Myocyte (in vitro differentiated cells): Measurements from ENCODE around the gene RBBP4. TPM values are rescaled to one million over a fixed set of nuclear protein-coding genes. Genes with fewer than 3 reads are reported as not detected.
"Not testable (repeated sequence)": the region's sequence is repeated elsewhere in the genome, so short reads cannot be mapped to it uniquely, and the experiment has no call there.

Experiments
- DNase-seq: peaks from one replicate; pipeline ENCODE4 v3.0.0-alpha.2; 2012; ENCODE audit warnings: low read depth
- polyA plus RNA-seq: library from polyadenylated mRNA; unstranded; fragments of >200 nt; gene quantifications from one replicate; pipeline ENCODE4 v1.2.1, GENCODE V29; 2012; ENCODE audit warnings: missing spikeins
- total RNA-seq: library from RNA; depleted of rRNA; stranded (reverse); fragments of >200 nt; gene quantifications from 2 replicates; pipeline ENCODE4 v1.2.3, GENCODE V29; 2014

Gene RBBP4
- 161 and 193 TPM in 2 replicates for total RNA-seq
- 198 TPM for polyA plus RNA-seq

DNA sequence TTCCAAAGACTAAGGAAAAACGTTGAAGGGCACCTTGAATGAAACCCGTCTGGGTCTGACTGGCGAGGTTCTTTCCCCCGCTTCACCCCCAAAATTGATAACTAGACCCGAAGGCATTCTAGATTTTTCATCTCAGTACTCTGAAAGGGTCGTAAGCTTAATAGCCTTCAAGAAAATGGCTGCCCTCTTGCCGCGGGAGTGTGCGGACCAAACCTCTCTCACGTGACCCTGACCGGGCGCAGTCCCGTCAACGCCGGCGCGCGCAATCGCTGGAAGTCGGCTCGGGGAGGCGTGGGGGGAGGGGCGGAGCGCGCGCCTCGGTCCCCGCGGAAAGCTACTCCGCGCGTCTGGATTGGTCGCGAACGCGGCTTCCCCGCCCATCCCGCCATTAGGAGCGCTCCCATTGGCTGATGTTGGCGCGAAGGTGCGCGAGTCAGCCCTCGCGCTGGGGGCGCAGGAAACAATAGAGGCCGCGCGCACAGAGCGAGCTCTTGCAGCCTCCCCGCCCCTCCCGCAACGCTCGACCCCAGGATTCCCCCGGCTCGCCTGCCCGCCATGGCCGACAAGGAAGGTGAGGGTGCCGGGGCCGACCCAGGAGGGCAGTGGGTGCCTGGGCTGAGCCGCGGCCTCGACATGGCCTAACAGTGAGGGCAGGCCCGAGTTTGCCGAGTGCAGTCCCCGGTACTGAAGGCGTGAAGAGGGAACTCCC lies at the start of gene RBBP4:
RBBP4 (plus strand) TSS at position 457 of the 709 bp plus-strand sequence; CDS start at position 556, 99 bp downstream.
- peak; percentile 97 for DNase-seq

DNA sequence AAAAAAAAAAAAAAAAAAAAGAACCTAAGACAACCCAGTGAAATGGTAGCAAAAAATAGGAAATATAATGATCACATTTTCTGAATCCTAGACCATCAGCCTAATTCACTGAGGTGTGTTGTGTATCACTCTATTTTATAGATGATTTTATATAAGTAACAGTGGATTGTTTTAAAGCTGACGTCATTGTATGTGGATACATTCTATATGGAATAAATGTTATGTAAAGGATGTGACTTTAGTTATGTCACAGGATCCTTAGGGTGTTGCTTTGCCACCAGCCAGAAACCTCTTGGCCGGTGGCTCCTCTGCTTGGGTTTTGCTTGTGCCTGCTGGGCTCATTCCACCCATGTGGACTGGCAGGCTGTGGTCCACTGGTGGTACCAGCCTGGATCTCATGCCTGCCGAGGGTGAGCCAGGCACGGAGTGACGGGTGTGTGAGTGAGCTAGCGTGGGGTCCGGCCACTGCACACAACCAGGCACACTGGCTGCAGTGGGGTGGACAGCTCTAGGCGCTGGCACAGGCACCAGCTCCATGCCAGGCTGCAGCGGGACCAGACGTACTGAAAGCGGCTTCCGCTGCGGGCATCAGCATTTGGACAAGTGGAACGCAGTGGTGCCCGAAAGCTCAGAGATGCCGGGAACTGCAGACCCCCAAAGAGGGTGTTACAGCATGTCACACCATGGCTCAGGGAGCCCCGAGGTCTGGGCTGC lies 45.1 kb upstream of the RBBP4 start:
- no peak for DNase-seq

- DNase-seq = no peak
These were observed 44.2 kb upstream of the RBBP4 start for GRCh38 chr1:32606565-32607371.

DNA sequence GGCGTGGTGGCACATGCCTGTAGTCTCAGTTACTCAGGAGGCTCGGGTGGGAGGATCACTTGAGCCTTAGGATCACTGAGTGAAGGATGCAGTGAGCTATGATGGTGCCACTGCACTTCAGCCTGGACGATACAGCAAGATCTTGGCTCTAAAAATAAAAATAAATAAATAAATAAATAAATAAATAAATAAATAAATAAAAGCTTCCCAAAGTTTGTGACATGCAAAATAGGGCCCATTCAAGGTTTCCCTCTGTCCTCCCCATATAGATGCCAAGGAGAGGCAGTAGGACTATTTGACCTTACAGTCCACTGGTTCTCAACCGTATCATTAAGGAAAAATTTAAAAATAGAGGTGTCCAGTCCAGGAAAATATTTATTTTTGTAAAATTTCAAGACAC lies 41.8 kb upstream of the RBBP4 start:
- no peak for DNase-seq

DNA sequence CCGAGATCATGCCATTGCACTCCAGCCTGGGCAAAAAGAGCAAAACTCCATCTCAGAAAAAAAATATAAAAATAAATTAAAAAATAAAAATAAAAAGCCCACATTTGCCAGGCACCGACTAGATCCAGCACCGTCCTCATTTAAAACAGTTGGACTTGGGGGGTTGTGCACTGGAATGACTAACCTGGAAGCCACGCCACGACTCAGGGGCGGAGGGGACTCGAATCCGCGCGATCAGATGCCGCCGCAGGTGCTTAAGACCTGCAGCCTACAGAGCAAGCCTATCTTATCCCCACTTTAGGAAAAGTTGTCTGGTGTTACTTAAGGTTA lies 39.2 kb upstream of the RBBP4 start:
- no peak for DNase-seq

- peak; percentile 92 for DNase-seq
These were observed 38.7 kb upstream of the RBBP4 start for GRCh38 chr1:32612189-32612881.

DNA sequence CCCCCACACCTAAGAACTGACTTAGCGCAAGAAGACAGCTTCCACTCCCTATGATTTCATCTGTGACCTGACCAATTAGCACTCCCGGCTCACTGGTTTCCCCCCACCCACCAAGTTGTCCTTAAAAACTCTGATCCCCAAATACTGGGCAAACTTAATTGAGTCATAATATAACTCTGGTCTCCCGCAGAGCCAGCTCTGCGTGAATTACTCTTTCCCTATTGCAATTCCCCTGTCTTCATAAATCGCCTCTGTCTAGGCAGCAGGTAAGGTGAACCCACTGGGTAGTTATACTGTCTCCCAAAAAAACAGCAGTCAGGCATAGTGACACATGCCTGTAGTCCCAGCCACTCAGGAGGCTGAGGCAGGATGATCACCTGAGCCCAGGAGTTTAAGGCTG lies 37.5 kb upstream of the RBBP4 start:
- DNase-seq = no peak

DNA sequence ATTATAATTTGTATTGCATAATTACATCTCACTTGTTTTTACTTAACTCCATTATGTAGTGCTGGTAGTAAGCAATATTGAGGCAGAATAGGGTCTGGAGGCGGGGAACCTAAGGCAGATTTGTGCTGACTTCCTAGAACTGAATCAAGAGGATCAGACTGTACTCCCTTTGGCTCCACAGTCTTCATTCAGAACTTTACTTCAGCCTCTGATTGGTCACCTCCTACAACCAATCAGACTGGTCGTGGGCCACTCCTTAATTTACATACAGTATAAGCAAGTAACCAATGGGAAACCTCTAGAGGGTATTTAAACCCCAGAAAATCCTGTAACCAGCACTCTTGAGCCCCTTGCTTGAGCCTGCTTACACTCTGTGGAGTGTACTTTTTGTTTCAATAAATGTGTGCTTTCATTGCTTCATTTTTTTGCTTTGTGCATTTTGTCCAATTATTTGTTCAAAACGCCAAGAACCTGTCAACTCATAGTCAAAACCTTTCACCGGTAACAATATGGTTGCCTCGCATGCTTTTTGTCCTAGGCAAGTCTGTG lies 32.3 kb upstream of the RBBP4 start:
- DNase-seq = no peak

DNA sequence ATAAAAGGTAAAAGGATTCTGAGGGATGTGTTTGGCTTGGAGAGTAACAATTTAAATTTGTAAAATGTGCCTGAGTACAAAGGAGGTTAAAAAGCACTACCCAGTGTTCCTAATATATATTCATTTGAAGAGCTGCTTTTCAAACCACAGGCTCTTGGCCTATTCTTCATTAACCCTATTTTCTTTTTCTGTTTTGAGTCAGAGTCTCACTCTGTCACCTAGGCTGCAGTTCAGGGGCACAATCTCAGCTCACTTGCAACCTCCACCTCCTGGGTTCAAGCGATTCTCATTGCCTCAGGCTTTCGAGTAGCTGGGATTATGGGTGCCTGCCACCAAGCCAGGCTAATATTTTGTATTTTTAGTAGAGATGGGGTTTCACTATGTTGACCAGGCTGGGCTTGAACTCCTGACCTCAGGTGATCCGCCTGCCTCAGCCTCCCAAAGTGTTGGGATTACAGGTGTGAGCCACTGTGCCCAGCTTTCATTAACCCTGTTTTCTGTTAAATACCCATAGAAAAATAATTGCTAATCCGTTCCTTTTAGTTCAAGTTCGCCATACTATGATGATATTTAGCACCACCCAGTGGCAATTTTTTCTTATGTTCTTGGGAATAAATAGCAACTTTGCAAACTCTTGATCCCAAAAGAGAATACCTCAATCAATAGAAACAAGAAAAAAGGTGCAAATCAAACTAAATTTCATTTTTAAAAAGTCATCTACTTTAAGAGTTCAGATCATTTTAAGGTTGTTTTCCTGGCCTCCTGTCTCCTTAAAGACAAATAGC lies 31.1 kb upstream of the RBBP4 start:
- no peak for DNase-seq

GRCh38 chr1:32622205-32622604 lies 28.8 kb upstream of the RBBP4 start:
- no peak for DNase-seq

DNA sequence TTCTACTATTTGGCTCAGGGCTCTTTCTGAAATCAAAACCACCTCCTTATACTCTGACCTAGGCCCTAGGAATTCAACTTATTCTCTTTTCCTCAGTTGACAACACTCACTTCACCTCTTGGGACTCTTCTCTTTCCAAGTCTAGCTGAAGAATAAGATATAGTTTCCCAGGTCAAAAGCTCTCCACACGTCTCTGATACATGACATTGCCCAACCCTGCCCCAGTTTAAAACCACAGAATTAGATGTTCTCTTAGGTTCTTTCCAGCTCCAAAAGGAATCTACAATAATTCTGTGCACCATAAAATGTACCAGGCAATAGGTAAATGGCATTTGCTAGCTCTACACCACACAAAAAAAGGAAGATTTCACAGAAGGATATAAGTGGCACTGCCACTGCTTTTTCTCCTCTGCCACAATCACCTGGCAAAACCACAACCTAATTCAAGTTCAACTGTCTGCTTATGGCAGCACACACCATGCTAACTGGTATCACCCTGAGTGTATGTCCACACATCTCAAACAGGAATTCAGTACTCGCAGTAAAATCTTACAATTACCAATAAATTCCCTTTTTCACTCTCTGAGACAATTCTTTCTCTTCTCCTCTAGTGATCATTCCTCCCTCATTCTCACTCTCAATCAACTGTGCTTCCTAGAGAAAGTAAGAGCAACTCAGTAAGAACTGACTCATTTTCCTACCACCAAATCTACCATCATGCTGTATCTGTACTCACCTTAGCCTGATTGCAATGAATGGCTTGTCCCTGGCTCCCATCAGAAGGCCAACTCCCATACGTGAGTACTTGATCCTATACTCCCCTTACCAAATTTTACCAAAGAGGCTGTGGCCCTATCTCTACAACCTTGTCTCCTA lies 28.0 kb upstream of the RBBP4 start:
- DNase-seq = peak; percentile 22

GRCh38 chr1:32623775-32624174 lies 27.2 kb upstream of the RBBP4 start:
- DNase-seq = no peak

GRCh38 chr1:32626176-32626575 lies 24.8 kb upstream of the RBBP4 start:
- no peak for DNase-seq

DNA sequence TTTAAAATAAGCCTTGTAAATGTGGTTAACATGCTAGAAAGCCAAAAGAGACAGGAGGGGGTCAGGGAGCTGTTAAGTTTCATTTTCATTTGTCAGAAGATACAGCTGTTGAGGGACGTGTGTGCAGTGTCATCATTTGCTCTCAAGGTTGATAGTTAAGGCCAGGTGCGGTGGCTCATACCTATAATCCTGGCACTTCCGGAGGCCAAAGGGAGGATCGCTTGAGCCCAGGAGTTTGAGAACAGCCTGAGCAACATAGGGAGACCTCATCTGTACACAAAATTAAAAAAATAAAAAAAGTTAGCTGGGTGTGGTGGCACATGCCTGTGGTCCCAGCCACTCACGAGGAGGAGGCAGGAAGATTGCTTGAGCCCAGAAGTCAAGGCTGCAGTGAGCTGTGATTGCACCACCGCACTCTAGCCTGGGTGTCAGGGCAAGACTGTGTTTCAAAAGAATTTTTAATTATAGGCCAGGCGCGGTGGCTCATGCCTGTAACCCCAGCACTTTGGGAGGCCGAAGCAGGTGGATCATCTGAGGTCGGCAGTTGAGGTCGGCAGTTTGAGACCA lies 23.3 kb upstream of the RBBP4 start:
- peak; percentile 91 for DNase-seq

DNA sequence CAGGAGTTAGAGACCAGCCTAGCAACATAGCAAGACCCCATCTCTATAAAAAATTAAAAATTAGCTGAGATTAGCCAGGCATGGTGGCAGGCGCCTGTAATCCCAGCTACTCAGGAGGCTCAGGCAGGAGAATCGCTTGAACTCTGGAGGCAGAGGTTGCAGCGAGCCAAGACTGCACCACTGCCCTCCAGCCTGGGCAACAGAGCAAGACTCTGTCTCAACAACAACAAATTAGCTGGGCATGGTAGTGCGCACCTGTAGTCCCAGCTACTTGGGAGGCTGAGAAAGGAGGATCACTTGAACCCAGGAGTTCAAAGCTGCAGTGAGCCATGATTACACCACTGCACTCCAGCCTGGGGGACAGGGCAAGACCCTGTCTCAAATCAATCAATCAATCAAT lies 20.8 kb upstream of the RBBP4 start:
- not testable (repeated sequence) for DNase-seq

DNA sequence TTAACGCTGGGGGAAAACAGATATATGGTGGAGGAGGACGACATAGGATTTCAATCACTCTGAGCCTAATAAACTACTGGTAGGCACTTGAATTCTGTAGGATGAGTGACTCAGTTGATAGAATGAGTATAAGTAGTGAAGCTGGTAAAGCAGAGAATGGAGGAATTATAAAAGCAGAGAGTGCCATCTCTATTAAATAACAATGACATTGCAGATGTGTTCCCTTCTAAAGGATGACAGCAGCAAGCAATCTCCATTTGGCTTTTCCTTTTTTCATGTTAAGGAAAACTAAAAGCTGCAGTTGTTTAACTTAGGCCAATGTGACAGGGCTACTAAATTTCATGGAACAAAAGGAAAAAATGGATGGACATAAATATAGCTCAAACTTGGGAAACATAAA lies 18.2 kb upstream of the RBBP4 start:
- no peak for DNase-seq

DNA sequence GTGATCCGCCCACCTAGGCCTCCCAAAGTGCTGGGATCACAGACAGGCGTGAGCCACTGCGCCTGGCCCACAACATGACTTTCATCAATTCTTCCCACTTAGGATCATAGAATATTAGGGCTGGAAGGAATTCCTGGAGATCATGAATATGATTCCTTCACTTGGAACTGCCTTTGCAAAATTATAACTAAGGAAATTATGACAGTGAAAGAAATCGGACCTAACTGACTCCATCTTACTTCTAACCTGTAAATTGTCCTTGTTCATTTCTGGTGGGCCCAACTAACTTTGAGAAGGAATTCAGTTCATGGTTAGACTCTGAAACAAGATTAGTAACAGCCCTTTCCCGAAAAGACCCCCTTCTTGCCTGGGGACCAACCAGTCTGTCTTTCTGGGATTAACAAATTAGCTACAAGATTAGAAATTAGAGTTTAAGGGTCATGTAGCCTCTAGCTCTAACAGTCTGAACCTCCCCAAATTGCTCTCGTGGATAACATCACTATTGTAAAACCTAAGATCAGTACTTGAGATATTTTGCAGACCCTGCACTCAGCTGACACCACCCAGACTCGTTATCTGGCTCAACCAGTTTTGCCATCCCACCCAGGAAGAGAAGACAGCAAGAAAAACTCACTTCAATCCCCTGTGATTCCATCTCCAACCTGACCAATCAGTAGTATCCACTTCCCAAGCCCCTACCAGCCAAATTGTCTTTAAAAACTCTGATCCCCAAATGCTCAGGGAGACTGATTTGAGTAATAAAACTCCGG lies 15.3 kb upstream of the RBBP4 start:
- no peak for DNase-seq

DNA sequence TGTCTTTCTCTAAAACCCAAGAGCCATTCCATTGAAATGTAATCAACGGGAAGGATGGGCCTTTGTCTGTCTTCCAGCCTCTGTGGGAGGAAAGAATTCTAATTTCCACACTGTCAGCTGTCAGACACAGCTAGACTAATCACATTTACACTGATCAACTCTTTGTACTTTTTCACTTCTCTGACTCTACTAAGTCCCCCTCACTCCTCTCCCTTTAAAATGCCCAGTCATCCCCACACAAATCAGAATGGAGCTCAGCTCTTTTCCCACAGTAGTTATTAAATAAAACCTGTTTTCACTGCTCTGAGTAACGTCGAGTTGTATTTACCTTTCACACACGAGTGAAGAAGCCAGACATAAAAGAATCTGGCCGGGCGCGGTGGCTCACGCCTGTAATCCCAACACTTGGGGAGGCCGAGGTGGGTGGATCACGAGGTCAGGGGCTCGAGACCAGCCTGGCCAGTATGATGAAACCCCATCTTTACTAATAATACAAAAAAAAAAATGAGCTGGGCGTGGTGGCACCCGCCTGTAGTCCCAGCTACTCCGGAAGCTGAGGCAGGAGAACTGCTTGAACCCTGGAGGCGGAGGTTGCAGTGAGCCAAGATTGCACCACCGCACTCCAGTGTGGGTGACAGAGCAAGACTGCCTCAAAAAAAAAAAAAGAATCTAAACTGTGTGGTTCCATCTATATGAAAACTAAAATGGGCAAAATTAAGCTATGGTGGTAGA lies 13.9 kb upstream of the RBBP4 start:
- peak; percentile 45 for DNase-seq
